Esophagus squamous epithelium (tissue), 5 donors: ENCODE results near the gene PRR19. TPM values are rescaled to one million over a fixed set of nuclear protein-coding genes. Genes with fewer than 3 reads are reported as not detected.
"Not testable (repeated sequence)": the region's sequence is repeated elsewhere in the genome, so short reads cannot be mapped to it uniquely, and the experiment has no call there.

Source experiments
- DNase-seq: peaks from one replicate; lab custom pipeline; 2025; lab: John Stamatoyannopoulos, UW
- H3K27ac ChIP-seq, 4 donors: fragments of 200-600 bp; sonication (generic); one replicate each; pipeline ENCODE4 v1.5.1; 2016 to 2019; ENCODE audit warnings: mild to moderate bottlenecking in 1 of 4
- H3K27me3 ChIP-seq, 4 donors: fragments of 200-600 bp; sonication (generic); 1 replicate in 3 of 4; 2 replicates in 1 of 4; pipeline versions ENCODE4 v1.5.1 to v1.6.0; 2017 to 2021; ENCODE audit warnings: antibody characterized with exemption in 1 of 4
- H3K36me3 ChIP-seq, 3 donors: fragments of 200-600 bp; sonication (generic); one replicate each; pipeline ENCODE4 v1.5.1; 2016 to 2019
- H3K4me1 ChIP-seq, 3 donors: fragments of 200-600 bp; sonication (generic); one replicate each; pipeline ENCODE4 v1.5.1; 2017 to 2019
- H3K4me3 ChIP-seq, 4 donors: fragments of 200-600 bp; sonication (generic); 1 replicate in 3 of 4; 2 replicates in 1 of 4; pipeline ENCODE4 v1.5.1; 2016 to 2019; ENCODE audit warnings: mild to moderate bottlenecking in 2 of 4, moderate library complexity in 1 of 4
- H3K9me3 ChIP-seq, 3 donors: fragments of 200-600 bp; sonication (generic); one replicate each; pipeline ENCODE4 v1.5.1; 2016 to 2019
- POLR2A ChIP-seq, 4 donors: fragments of 450-650 bp; IDR thresholded peaks; one replicate each; pipeline ENCODE4 v1.6.1; 2017; ENCODE audit warnings: antibody characterized with exemption in 4 of 4, mild to moderate bottlenecking in 4 of 4, moderate library complexity in 3 of 4
- WGBS, 2 donors: methylation state at CpG; one replicate each; pipeline ENCODE4 v1.1.5; 2018; 5-methylcytosine and 5-hydroxymethylcytosine counted together
- intact Hi-C: fragments of 100-400 bp; cut with DNase I; formaldehyde crosslinking; loops from one replicate; pipeline ENCODE4 v1.15.0; 2022
- total RNA-seq, 4 donors: library from RNA; depleted of rRNA; stranded (reverse); fragments of >200 nt; gene quantifications; one replicate each; pipeline ENCODE4 v1.1.0, GENCODE V29; 2016
- TF ChIP-seq, protein P1 (sequence below), 6 experiments: fragments of 450-650 bp in 4 of 6; fragments of 200-600 bp in 2 of 6; sonication (generic) in 2 of 6; IDR thresholded peaks; one replicate each; pipeline ENCODE4 v1.5.1; 2016 to 2019; ENCODE audit warnings: antibody characterized with exemption in 6 of 6, mild to moderate bottlenecking in 4 of 6, moderate library complexity in 4 of 6
- donor health status: DM: yes; HTN: yes; CAD: no.

The PRR19 gene
- total RNA-seq, 4 donors from 2014 or later, result 0.75 to 1.0 (median 0.82) TPM

GRCh38 chr19:42328106-42328505 lies 26.2 kb downstream of the PRR19 start:
- H3K27me3 ChIP-seq, result peaks cover 9 to 19% (median 11%) of the 10 kb centered on the region in 4 donors
- 25 to 50% methylated on average over 1 of the region's 1 CpG for WGBS, 2 donors
- H3K4me1 ChIP-seq, result peaks cover 28 to 47% (median 31%) of the 10 kb centered on the region in 3 donors
- H3K4me3 ChIP-seq, result no peak overlapping the region
- H3K9me3 ChIP-seq, result no peaks in the 10 kb centered on the region
- no peak for TF ChIP-seq POLR2A (IDR thresholded peaks at IDR 0.05)
- TF ChIP-seq, protein P1, sequence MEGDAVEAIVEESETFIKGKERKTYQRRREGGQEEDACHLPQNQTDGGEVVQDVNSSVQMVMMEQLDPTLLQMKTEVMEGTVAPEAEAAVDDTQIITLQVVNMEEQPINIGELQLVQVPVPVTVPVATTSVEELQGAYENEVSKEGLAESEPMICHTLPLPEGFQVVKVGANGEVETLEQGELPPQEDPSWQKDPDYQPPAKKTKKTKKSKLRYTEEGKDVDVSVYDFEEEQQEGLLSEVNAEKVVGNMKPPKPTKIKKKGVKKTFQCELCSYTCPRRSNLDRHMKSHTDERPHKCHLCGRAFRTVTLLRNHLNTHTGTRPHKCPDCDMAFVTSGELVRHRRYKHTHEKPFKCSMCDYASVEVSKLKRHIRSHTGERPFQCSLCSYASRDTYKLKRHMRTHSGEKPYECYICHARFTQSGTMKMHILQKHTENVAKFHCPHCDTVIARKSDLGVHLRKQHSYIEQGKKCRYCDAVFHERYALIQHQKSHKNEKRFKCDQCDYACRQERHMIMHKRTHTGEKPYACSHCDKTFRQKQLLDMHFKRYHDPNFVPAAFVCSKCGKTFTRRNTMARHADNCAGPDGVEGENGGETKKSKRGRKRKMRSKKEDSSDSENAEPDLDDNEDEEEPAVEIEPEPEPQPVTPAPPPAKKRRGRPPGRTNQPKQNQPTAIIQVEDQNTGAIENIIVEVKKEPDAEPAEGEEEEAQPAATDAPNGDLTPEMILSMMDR (IDR thresholded peaks at IDR 0.05), result no peak
- no peaks in the 10 kb centered on the region for H3K36me3 ChIP-seq
- no peak overlapping the region for H3K27ac ChIP-seq
- intact Hi-C loops, result loop anchor here (10.0 kb wide), 1 partner anchor 193 kb away; the partner anchor contains the start of gene POU2F2
- no peak for DNase-seq

- Histone ChIP-seq H3K4me1 (peaks cover 27 to 42% (median 31%) of the 10 kb centered on the region in 3 donors), H3K27ac (no peak overlapping the region), H3K36me3 (peaks cover 0 to 5% (median 0%) of the 10 kb centered on the region in 3 donors), H3K9me3 (no peaks in the 10 kb centered on the region), H3K4me3 (no peak overlapping the region), H3K27me3 (peaks cover 5 to 11% (median 9%) of the 10 kb centered on the region in 4 donors)
- 69 to 70% methylated on average over 2 of the region's 2 CpGs for WGBS, 2 donors
- intact Hi-C loops, result loop anchor here (10.0 kb wide), 1 partner anchor 194 kb away; the partner anchor contains the start of gene POU2F2
- TF ChIP-seq POLR2A (IDR thresholded peaks at IDR 0.05), result no peak
- TF ChIP-seq, protein P1 (IDR thresholded peaks at IDR 0.05), result no peak
- no peak for DNase-seq
These were observed 26.9 kb downstream of the PRR19 start for GRCh38 chr19:42328854-42329253.

GRCh38 chr19:42330241-42330711 lies 28.3 kb downstream of the PRR19 start:
- H3K4me1 ChIP-seq, result peaks cover 16 to 29% (median 21%) of the 10 kb centered on the region in 3 donors
- no peak overlapping the region for H3K27ac ChIP-seq
- no peak overlapping the region for H3K4me3 ChIP-seq
- TF ChIP-seq POLR2A (IDR thresholded peaks at IDR 0.05), result no peak
- TF ChIP-seq, protein P1 (IDR thresholded peaks at IDR 0.05), result no peak
- H3K9me3 ChIP-seq, result no peaks in the 10 kb centered on the region
- DNase-seq, result no peak
- WGBS, 2 donors, result 55 to 64% methylated on average over 1 to 2 of the region's 2 CpGs
- peaks cover 0 to 19% (median 0%) of the 10 kb centered on the region in 3 donors for H3K36me3 ChIP-seq
- H3K27me3 ChIP-seq, result no peaks in the 10 kb centered on the region
- intact Hi-C loops, result no loop called here

DNA sequence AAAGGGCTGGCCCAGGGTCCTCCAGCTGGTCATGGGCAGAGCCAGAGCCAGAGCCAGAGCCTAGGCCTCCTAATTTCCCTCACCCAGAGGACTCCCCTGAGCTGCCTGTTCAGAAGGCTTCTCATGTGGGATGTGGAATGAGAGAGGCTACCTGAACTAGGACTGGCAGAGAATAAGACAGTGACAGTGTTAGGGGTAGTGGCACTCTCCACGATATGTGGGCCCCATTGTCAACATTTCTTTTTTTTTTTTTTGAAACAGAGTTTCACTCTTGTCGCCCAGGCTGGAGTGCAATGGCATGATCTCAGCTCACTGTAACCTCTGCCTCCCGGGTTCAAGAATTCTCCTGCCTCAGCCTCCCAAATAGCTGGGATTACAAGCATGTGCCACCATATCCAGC lies 29.4 kb downstream of the PRR19 start:
- Histone ChIP-seq H3K36me3 (peaks cover 0 to 30% (median 0%) of the 10 kb centered on the region in 3 donors), H3K4me1 (peaks cover 11 to 22% (median 18%) of the 10 kb centered on the region in 3 donors)
- intact Hi-C loops, H3K9me3 ChIP-seq, DNase-seq, H3K27me3 ChIP-seq, H3K4me3 ChIP-seq, H3K27ac ChIP-seq: not testable (repeated sequence)
- 60 to 96% methylated on average over 1 to 3 of the region's 3 CpGs for WGBS, 2 donors

GRCh38 chr19:42332059-42332458 lies 30.1 kb downstream of the PRR19 start:
- Histone ChIP-seq H3K36me3 (peaks cover 0 to 37% (median 0%) of the 10 kb centered on the region in 3 donors), H3K27me3 (no peaks in the 10 kb centered on the region), H3K27ac (no peak overlapping the region), H3K9me3 (no peaks in the 10 kb centered on the region), H3K4me3 (no peak overlapping the region), H3K4me1 (peaks cover 6 to 14% (median 11%) of the 10 kb centered on the region in 3 donors)
- intact Hi-C loops, result no loop called here
- no peak for DNase-seq
- TF ChIP-seq POLR2A (IDR thresholded peaks at IDR 0.05), result no peak
- TF ChIP-seq, protein P1 (IDR thresholded peaks at IDR 0.05), result no peak
- WGBS, 2 donors, result 91 to 98% methylated on average over 5 of the region's 6 CpGs
